T-helper 17 cell (primary cell): ENCODE measurements around the gene KRT81. TPM values are rescaled to one million over a fixed set of nuclear protein-coding genes. Genes with fewer than 3 reads are reported as not detected.
"Not testable (repeated sequence)": the region's sequence is repeated elsewhere in the genome, so short reads cannot be mapped to it uniquely, and the experiment has no call there.

Experiments used
- ATAC-seq: fragments of 150-1000 bp; cut with Tn5 transposase; 2 replicates; pipeline ENCODE4 v1.10.0; 2021; ENCODE audit warnings: mild to moderate bottlenecking, moderate library complexity
- DNase-seq, 3 donors: peaks; one replicate each; pipeline versions ENCODE4 v3.0.0 to v3.0.0-alpha.2; 2020 to 2021
- H3K9me3 ChIP-seq: one replicate; pipeline ENCODE4 v1.7.0; 2013; ENCODE audit warnings: low read length, mild to moderate bottlenecking; ENCODE audit not compliant: control insufficient read depth, poor library complexity, severe bottlenecking
- H3K27ac Mint-ChIP-seq: one replicate; pipeline ENCODE4 v1.8.0; 2022; ENCODE audit warnings: mild to moderate bottlenecking, moderate library complexity, mixed read lengths
- H3K27me3 Mint-ChIP-seq: one replicate; pipeline ENCODE4 v1.8.0; 2022; ENCODE audit warnings: mixed read lengths
- H3K36me3 Mint-ChIP-seq: one replicate; pipeline ENCODE4 v1.8.0; 2022; ENCODE audit warnings: low read depth, mixed read lengths
- H3K4me1 Mint-ChIP-seq: one replicate; pipeline ENCODE4 v1.8.0; 2022; ENCODE audit warnings: mild to moderate bottlenecking, mixed read lengths
- H3K4me3 Mint-ChIP-seq: one replicate; pipeline ENCODE4 v1.8.0; 2022; ENCODE audit warnings: mild to moderate bottlenecking, moderate library complexity, mixed read lengths
- total RNA-seq, 4 donors: library from RNA in 2 of 4; stranded (reverse) in 2 of 4; gene quantifications; one replicate each; pipeline ENCODE4 v1.2.3 and lab custom pipeline; 2022 to 2026

KRT81 gene
- total RNA-seq, 2 donors from 2014 or later: not detected

DNA sequence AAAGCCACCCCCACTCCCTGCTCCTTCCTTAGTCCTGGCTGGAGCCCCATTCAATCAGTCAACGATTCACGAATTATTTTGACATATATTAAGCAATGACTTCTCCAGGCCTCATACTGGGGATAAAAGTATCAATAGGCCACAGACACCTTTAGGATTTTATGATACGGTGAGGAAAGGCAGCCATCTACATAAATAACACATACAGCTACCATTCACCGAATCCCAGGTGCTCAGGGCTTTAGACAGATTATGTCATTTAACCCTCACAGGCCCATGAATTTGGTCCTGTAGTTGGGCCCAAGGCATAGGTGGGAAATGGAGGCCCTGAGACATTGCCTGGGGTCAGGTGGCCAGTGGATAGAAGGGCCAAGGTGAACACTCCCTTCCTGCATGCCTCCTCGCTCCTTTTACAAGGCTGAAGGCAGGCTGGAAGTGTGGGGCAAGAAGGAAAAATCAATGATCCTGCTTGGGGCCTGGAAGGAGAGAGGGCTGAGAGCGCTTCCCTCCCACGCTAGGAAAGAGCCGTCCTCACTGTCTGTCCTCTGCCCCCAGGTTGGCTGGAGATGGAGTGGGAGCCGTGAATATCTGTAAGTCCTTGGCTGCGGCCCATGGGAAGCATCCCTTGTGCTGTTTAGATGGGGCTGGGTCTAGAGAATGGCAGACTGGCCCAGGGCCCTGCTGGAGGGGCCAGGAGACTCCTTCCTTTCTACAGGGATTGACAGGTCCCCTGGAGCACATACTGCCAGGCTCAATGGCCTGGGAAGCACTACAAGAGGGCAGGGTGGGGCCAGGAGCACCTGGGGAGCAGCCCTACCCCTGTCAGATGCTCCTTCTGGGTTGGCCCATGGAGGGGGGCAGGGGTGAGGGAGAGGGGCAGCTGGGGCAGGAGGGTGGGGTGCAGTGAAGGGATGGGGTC, 43.5 kb downstream of the KRT81 start:
- H3K27ac Mint-ChIP-seq: peak overlapping the region; percentile 86
- no peaks in the 10 kb centered on the region for H3K9me3 ChIP-seq
- peaks cover 24% of the 10 kb centered on the region for H3K27me3 Mint-ChIP-seq
- ATAC-seq (no peak), DNase-seq (no peak)
- H3K4me1 Mint-ChIP-seq: peaks cover 51% of the 10 kb centered on the region
- no peak overlapping the region for H3K4me3 Mint-ChIP-seq
- H3K36me3 Mint-ChIP-seq: no peaks in the 10 kb centered on the region

- ATAC-seq: no peak
- Mint-ChIP-seq H3K4me1 (peaks cover 52% of the 10 kb centered on the region), H3K27me3 (peaks cover 24% of the 10 kb centered on the region), H3K27ac (peak overlapping the region; percentile 86), H3K36me3 (no peaks in the 10 kb centered on the region), H3K4me3 (peak overlapping the region; percentile 43)
- no peaks in the 10 kb centered on the region for H3K9me3 ChIP-seq
- no peak for DNase-seq
Measured at GRCh38 chr12:52246720-52247621, 44.4 kb downstream of the KRT81 start.

DNA sequence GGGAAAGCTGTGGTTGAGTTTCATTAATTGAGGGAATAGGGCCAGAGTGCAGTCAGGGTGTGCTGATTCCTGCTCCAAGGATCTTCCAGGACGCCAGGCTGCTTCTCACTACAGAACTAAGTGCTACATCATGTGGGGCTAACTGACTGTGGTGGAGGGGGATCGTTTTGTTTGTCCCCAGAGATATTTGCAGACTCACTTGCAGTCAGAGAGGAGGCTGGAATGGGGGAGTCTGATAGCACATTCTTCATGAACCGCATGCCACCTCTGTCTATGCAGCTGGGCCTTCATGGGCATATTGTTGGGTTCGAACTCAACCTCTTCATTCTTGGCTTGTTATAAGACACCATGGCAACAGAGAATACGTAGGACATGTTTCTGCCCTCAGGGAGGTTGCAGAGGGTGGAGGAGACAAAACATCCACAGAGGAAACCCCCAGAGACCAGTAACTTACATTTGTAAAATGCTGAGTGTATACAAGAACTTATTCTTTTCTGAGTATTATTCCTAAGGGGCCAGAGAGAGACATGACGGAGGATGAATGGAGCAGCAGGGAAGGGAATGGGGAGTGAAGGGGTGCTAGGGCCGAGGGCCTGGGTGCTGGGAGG, 45.3 kb downstream of the KRT81 start:
- Mint-ChIP-seq H3K4me1 (peaks cover 44% of the 10 kb centered on the region), H3K27me3 (peaks cover 24% of the 10 kb centered on the region), H3K4me3 (peak overlapping the region; percentile 21), H3K36me3 (no peaks in the 10 kb centered on the region), H3K27ac (peak overlapping the region; percentile 86)
- DNase-seq: no peak
- no peaks in the 10 kb centered on the region for H3K9me3 ChIP-seq
- no peak for ATAC-seq

- Mint-ChIP-seq H3K27me3 (peaks cover 24% of the 10 kb centered on the region), H3K27ac (peak overlapping the region; percentile 86), H3K36me3 (no peaks in the 10 kb centered on the region), H3K4me1 (peaks cover 41% of the 10 kb centered on the region), H3K4me3 (no peak overlapping the region)
- ATAC-seq: no peak
- H3K9me3 ChIP-seq: no peaks in the 10 kb centered on the region
- no peak for DNase-seq
Measured at GRCh38 chr12:52245259-52245961, 45.9 kb downstream of the KRT81 start.

- peaks cover 36% of the 10 kb centered on the region for H3K4me1 Mint-ChIP-seq
- peak overlapping the region; percentile 83 for H3K4me3 Mint-ChIP-seq
- peak overlapping the region; percentile 86 for H3K27ac Mint-ChIP-seq
- H3K36me3 Mint-ChIP-seq: no peaks in the 10 kb centered on the region
- no peak for DNase-seq
- no peak for ATAC-seq
- H3K27me3 Mint-ChIP-seq: peaks cover 18% of the 10 kb centered on the region
- H3K9me3 ChIP-seq: no peaks in the 10 kb centered on the region
Measured at GRCh38 chr12:52244615-52244994, 46.7 kb downstream of the KRT81 start.

GRCh38 chr12:52243856-52244614, 47.3 kb downstream of the KRT81 start:
- ATAC-seq: peak; percentile 98
- peak overlapping the region; percentile 83 for H3K4me3 Mint-ChIP-seq
- DNase-seq: peak; percentile 31 to 54 (median 35)

GRCh38 chr12:52243259-52243855, 48.0 kb downstream of the KRT81 start:
- peak overlapping the region; percentile 86 for H3K27ac Mint-ChIP-seq
- H3K4me3 Mint-ChIP-seq: peak overlapping the region; percentile 83
- no peak for ATAC-seq
- no peak for DNase-seq
- peaks cover 32% of the 10 kb centered on the region for H3K4me1 Mint-ChIP-seq
- peaks cover 14% of the 10 kb centered on the region for H3K27me3 Mint-ChIP-seq
- H3K36me3 Mint-ChIP-seq: no peaks in the 10 kb centered on the region
- no peaks in the 10 kb centered on the region for H3K9me3 ChIP-seq

More at GRCh38 chr12:52243856-52244614, 47.3 kb downstream of the KRT81 start:
- Mint-ChIP-seq H3K4me1 (peaks cover 32% of the 10 kb centered on the region), H3K36me3 (no peaks in the 10 kb centered on the region), H3K27ac (peak overlapping the region; percentile 86), H3K27me3 (peaks cover 14% of the 10 kb centered on the region)
- no peaks in the 10 kb centered on the region for H3K9me3 ChIP-seq

- peak overlapping the region; percentile 86 for H3K27ac Mint-ChIP-seq
- no peaks in the 10 kb centered on the region for H3K36me3 Mint-ChIP-seq
- H3K9me3 ChIP-seq: no peaks in the 10 kb centered on the region
- H3K4me1 Mint-ChIP-seq: peaks cover 32% of the 10 kb centered on the region
- no peak overlapping the region for H3K4me3 Mint-ChIP-seq
- ATAC-seq (no peak), DNase-seq (no peak)
- peaks cover 11% of the 10 kb centered on the region for H3K27me3 Mint-ChIP-seq
Measured at GRCh38 chr12:52242442-52243258, 48.7 kb downstream of the KRT81 start.

- Mint-ChIP-seq H3K27ac (no peak overlapping the region), H3K36me3 (no peaks in the 10 kb centered on the region), H3K4me3 (no peak overlapping the region), H3K27me3 (peaks cover 11% of the 10 kb centered on the region), H3K4me1 (peaks cover 24% of the 10 kb centered on the region)
- no peaks in the 10 kb centered on the region for H3K9me3 ChIP-seq
- DNase-seq (no peak), ATAC-seq (no peak)
Measured at GRCh38 chr12:52241205-52241842, 50.0 kb downstream of the KRT81 start.

GRCh38 chr12:52240247-52240646, 51.1 kb downstream of the KRT81 start:
- H3K9me3 ChIP-seq, H3K36me3 Mint-ChIP-seq, ATAC-seq, H3K4me3 Mint-ChIP-seq, DNase-seq: not testable (repeated sequence)
- H3K4me1 Mint-ChIP-seq: peaks cover 16% of the 10 kb centered on the region
- peaks cover 19% of the 10 kb centered on the region for H3K27me3 Mint-ChIP-seq
- H3K27ac Mint-ChIP-seq: peak overlapping the region; percentile 49

- no peak overlapping the region for H3K4me3 Mint-ChIP-seq
- H3K36me3 Mint-ChIP-seq: peaks cover 3% of the 10 kb centered on the region
- DNase-seq (no peak), ATAC-seq (no peak)
- peak overlapping the region; percentile 49 for H3K27ac Mint-ChIP-seq
- H3K4me1 Mint-ChIP-seq: peaks cover 15% of the 10 kb centered on the region
- no peaks in the 10 kb centered on the region for H3K9me3 ChIP-seq
- peaks cover 23% of the 10 kb centered on the region for H3K27me3 Mint-ChIP-seq
Measured at GRCh38 chr12:52239767-52240166, 51.6 kb downstream of the KRT81 start.
